ENCODE measurements around the gene LRRC36.

GRCh38 chr16:67299269-67299668, 27.3 kb upstream of the LRRC36 start:
- TF ChIP-seq GABPA (IDR thresholded peaks at IDR 0.05; ENCODE audit: borderline replicate concordance, insufficient read depth, low read length) (no peak), RFX5 (IDR thresholded peaks at IDR 0.05; ENCODE audit: borderline replicate concordance, low read depth, low read length) (no peak), BCL11A (IDR thresholded peaks at IDR 0.05; ENCODE audit: low read depth in 2 of 2, low read length in 2 of 2) (no peak), SP1 (IDR thresholded peaks at IDR 0.05; ENCODE audit: low read depth, low read length) (no peak), TCF12 (IDR thresholded peaks at IDR 0.05; ENCODE audit: low read depth, low read length) (no peak)
- TF ChIP-seq, protein P1, sequence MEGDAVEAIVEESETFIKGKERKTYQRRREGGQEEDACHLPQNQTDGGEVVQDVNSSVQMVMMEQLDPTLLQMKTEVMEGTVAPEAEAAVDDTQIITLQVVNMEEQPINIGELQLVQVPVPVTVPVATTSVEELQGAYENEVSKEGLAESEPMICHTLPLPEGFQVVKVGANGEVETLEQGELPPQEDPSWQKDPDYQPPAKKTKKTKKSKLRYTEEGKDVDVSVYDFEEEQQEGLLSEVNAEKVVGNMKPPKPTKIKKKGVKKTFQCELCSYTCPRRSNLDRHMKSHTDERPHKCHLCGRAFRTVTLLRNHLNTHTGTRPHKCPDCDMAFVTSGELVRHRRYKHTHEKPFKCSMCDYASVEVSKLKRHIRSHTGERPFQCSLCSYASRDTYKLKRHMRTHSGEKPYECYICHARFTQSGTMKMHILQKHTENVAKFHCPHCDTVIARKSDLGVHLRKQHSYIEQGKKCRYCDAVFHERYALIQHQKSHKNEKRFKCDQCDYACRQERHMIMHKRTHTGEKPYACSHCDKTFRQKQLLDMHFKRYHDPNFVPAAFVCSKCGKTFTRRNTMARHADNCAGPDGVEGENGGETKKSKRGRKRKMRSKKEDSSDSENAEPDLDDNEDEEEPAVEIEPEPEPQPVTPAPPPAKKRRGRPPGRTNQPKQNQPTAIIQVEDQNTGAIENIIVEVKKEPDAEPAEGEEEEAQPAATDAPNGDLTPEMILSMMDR (IDR thresholded peaks at IDR 0.05; ENCODE audit: control extremely low read depth in 1 of 3, insufficient read depth in 1 of 3, low read depth in 1 of 3, low read length in 3 of 3) = no peak
- TF ChIP-seq, protein P2, sequence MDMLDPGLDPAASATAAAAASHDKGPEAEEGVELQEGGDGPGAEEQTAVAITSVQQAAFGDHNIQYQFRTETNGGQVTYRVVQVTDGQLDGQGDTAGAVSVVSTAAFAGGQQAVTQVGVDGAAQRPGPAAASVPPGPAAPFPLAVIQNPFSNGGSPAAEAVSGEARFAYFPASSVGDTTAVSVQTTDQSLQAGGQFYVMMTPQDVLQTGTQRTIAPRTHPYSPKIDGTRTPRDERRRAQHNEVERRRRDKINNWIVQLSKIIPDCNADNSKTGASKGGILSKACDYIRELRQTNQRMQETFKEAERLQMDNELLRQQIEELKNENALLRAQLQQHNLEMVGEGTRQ (IDR thresholded peaks at IDR 0.05; ENCODE audit: low read length) = no peak
